Measurements from ENCODE around the gene ATP2A1. TPM values are rescaled to one million over a fixed set of nuclear protein-coding genes. Genes with fewer than 3 reads are reported as not detected.
"Not testable (repeated sequence)": the region's sequence is repeated elsewhere in the genome, so short reads cannot be mapped to it uniquely, and the experiment has no call there.

ATP2A1 gene
- total RNA-seq, 1 donor from 2014 or later, result not detected

GRCh38 chr16:28879261-28879840 is 1.1 kb downstream of the ATP2A1 start:
- H3K27ac ChIP-seq, result no peak overlapping the region

GRCh38 chr16:28879841-28880588 is 1.7 kb downstream of the ATP2A1 start:
- Histone ChIP-seq H3K27ac (no peak overlapping the region), H3K4me3 (peak overlapping the region; percentile 70 to 85), H3K9me3 (no peaks in the 10 kb centered on the region), H3K4me1 (peaks cover 17% of the 10 kb centered on the region), H3K36me3 (no peaks in the 10 kb centered on the region), H3K27me3 (no peaks in the 10 kb centered on the region)
- no peak for DNase-seq (ENCODE audit: extremely low spot score in 2 of 2)
- TF ChIP-seq POLR2A (IDR thresholded peaks at IDR 0.05) (no peak), POLR2AphosphoS5 (IDR thresholded peaks at IDR 0.05; ENCODE audit: insufficient read depth in 1 of 2, low read depth in 1 of 2) (no peak), CTCF (IDR thresholded peaks at IDR 0.05) (peak in 1 of 3 experiments; percentile 16)
- intact Hi-C loops (cut with DNase I), result no loop called here

More at GRCh38 chr16:28879261-28879840, 1.1 kb downstream of the ATP2A1 start:
- Histone ChIP-seq H3K4me1 (peaks cover 17% of the 10 kb centered on the region), H3K9me3 (no peaks in the 10 kb centered on the region), H3K36me3 (no peaks in the 10 kb centered on the region), H3K27me3 (no peaks in the 10 kb centered on the region), H3K4me3 (peak overlapping the region; percentile 70 to 85)
- intact Hi-C loops (cut with DNase I), result no loop called here
- no peak for DNase-seq (ENCODE audit: extremely low spot score in 2 of 2)
- no peak for TF ChIP-seq POLR2A (IDR thresholded peaks at IDR 0.05)
- TF ChIP-seq POLR2AphosphoS5 (IDR thresholded peaks at IDR 0.05; ENCODE audit: insufficient read depth in 1 of 2, low read depth in 1 of 2), result no peak
- no peak for TF ChIP-seq CTCF (IDR thresholded peaks at IDR 0.05)

- peaks cover 17% of the 10 kb centered on the region for H3K4me1 ChIP-seq
- H3K27me3 ChIP-seq, result no peaks in the 10 kb centered on the region
- no peaks in the 10 kb centered on the region for H3K9me3 ChIP-seq
- DNase-seq (ENCODE audit: extremely low spot score in 2 of 2), result no peak
- H3K36me3 ChIP-seq, result no peaks in the 10 kb centered on the region
- intact Hi-C loops (cut with DNase I), result no loop called here
- H3K27ac ChIP-seq, result no peak overlapping the region
- H3K4me3 ChIP-seq, result peak overlapping the region; percentile 70 to 85
- TF ChIP-seq POLR2AphosphoS5 (IDR thresholded peaks at IDR 0.05; ENCODE audit: insufficient read depth in 1 of 2, low read depth in 1 of 2) (no peak), POLR2A (IDR thresholded peaks at IDR 0.05) (no peak), CTCF (IDR thresholded peaks at IDR 0.05) (no peak)
Measured at GRCh38 chr16:28880589-28880915, 2.3 kb downstream of the ATP2A1 start.

GRCh38 chr16:28880955-28881354 is 2.7 kb downstream of the ATP2A1 start:
- no peak overlapping the region for H3K4me3 ChIP-seq
- DNase-seq (ENCODE audit: extremely low spot score in 2 of 2), result no peak
- peaks cover 17% of the 10 kb centered on the region for H3K4me1 ChIP-seq
- intact Hi-C loops (cut with DNase I), result no loop called here
- no peak overlapping the region for H3K27ac ChIP-seq
- TF ChIP-seq POLR2A (IDR thresholded peaks at IDR 0.05), result no peak
- no peak for TF ChIP-seq POLR2AphosphoS5 (IDR thresholded peaks at IDR 0.05; ENCODE audit: insufficient read depth in 1 of 2, low read depth in 1 of 2)
- no peak for TF ChIP-seq CTCF (IDR thresholded peaks at IDR 0.05)
- no peaks in the 10 kb centered on the region for H3K9me3 ChIP-seq
- no peaks in the 10 kb centered on the region for H3K27me3 ChIP-seq
- H3K36me3 ChIP-seq, result no peaks in the 10 kb centered on the region

GRCh38 chr16:28881565-28881964 is 3.3 kb downstream of the ATP2A1 start:
- H3K4me3 ChIP-seq; H3K27me3 ChIP-seq; H3K36me3 ChIP-seq; DNase-seq (ENCODE audit: extremely low spot score in 2 of 2); H3K9me3 ChIP-seq; H3K27ac ChIP-seq; intact Hi-C loops (cut with DNase I): not testable (repeated sequence)
- H3K4me1 ChIP-seq, result peaks cover 17% of the 10 kb centered on the region

All from vagina (tissue), 2 donors.